ENCODE measurements around the gene ASPG. TPM values are rescaled to one million over a fixed set of nuclear protein-coding genes. Genes with fewer than 3 reads are reported as not detected.

ASPG gene
- total RNA-seq, 3 donors from 2014 or later (not counting 1 experiment from before 2014, with no cell fraction given), result not detected

DNA sequence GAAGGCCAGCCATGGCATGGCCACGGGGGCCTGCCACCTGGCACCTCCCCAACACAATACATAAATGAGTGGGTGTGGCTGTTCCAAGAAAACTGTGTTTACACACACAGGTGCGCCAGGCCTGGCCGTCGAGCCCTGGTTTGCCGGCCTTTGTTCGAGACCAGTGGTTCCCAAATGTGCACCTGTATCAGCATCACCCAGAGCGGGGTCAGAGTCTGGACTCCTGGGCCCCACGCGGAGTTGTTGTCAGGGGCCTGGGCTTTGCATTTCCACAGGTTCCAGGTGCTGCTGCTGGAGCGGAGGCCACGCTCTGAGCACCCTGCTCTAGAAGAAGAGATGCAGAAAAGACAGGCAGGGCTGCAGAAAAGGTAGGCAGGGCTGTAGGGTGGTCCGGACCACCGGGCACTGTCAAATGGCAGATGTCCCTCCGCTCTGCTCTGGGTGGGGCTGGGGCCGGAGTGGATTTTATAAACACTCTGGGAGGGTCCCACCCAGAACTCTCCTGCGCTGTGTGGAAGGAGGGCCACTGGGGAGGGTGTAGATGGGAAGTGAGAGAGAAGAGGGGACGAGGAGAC lies 4.2 kb upstream of the ASPG start:
- ATAC-seq, result no peak
- no peak overlapping the region for H3K27ac ChIP-seq (ENCODE audit: low read length)

DNA sequence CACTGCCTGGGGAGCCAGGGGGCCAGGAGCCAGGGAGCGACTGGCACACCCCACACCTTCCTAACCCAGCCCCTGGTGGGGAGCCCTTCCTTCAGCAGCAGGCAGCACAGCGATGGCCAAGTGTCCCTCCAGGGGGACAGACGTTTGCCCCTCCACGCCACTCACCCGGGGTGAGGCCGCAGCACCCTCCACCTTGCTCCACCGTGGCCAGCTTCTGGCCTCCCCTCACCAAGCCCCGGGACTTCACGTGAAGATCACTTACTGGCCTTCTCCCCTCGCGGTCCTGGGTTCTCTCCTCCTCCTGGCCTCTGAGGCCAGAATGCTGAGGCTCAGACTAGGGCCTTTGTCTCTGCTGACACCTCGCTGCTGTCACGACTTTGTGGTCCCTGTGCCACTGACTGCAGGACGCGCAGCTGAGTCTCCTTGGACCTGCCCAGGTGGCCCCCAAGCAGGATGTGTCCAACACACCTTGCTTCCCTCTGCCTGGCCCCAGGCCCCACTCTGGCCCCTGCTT lies 3.5 kb upstream of the ASPG start:
- no peaks in the 10 kb centered on the region for H3K9me3 ChIP-seq (ENCODE audit: control insufficient read depth, insufficient read depth, low read length)
- Mint-ChIP-seq H3K4me1 (peaks cover 9 to 16% of the 10 kb centered on the region in 2 donors), H3K36me3 (no peaks in the 10 kb centered on the region), H3K27ac (no peak overlapping the region), H3K4me3 (no peak overlapping the region), H3K27me3 (ENCODE audit: low read depth in 2 of 2) (peaks cover 0 to 10% of the 10 kb centered on the region in 2 donors), H3K9me3 (no peaks in the 10 kb centered on the region)
- H3K27me3 ChIP-seq (ENCODE audit: control insufficient read depth, insufficient read depth, low read length), result no peaks in the 10 kb centered on the region
- WGBS (ENCODE audit: insufficient coverage), result 91% methylated on average over 15 of the region's 15 CpGs
- ATAC-seq, result no peak
- intact Hi-C loops (cut with micrococcal nuclease), result no loop called here
- no peak overlapping the region for H3K27ac ChIP-seq (ENCODE audit: low read length)
- H3K36me3 ChIP-seq (ENCODE audit: control insufficient read depth, insufficient read depth, low read length), result no peaks in the 10 kb centered on the region
- H3K4me1 ChIP-seq (ENCODE audit: control insufficient read depth, insufficient read depth, low read length), result peaks cover 11% of the 10 kb centered on the region
- H3K4me3 ChIP-seq (ENCODE audit: low read length), result no peak overlapping the region
- TF ChIP-seq, protein P1, sequence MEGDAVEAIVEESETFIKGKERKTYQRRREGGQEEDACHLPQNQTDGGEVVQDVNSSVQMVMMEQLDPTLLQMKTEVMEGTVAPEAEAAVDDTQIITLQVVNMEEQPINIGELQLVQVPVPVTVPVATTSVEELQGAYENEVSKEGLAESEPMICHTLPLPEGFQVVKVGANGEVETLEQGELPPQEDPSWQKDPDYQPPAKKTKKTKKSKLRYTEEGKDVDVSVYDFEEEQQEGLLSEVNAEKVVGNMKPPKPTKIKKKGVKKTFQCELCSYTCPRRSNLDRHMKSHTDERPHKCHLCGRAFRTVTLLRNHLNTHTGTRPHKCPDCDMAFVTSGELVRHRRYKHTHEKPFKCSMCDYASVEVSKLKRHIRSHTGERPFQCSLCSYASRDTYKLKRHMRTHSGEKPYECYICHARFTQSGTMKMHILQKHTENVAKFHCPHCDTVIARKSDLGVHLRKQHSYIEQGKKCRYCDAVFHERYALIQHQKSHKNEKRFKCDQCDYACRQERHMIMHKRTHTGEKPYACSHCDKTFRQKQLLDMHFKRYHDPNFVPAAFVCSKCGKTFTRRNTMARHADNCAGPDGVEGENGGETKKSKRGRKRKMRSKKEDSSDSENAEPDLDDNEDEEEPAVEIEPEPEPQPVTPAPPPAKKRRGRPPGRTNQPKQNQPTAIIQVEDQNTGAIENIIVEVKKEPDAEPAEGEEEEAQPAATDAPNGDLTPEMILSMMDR (IDR thresholded peaks at IDR 0.05), result no peak
- DNase-seq, result no peak

More for the DNA sequence above, 4.2 kb upstream of the ASPG start:
- Mint-ChIP-seq H3K27me3 (ENCODE audit: low read depth in 2 of 2) (peaks cover 0 to 10% of the 10 kb centered on the region in 2 donors), H3K9me3 (no peaks in the 10 kb centered on the region), H3K4me3 (no peak overlapping the region), H3K36me3 (no peaks in the 10 kb centered on the region), H3K4me1 (peaks cover 9 to 16% of the 10 kb centered on the region in 2 donors), H3K27ac (no peak overlapping the region)
- H3K9me3 ChIP-seq (ENCODE audit: control insufficient read depth, insufficient read depth, low read length), result no peaks in the 10 kb centered on the region
- no peak overlapping the region for H3K4me3 ChIP-seq (ENCODE audit: low read length)
- H3K27me3 ChIP-seq (ENCODE audit: control insufficient read depth, insufficient read depth, low read length), result no peaks in the 10 kb centered on the region
- WGBS (ENCODE audit: insufficient coverage), result 89% methylated on average over 17 of the region's 17 CpGs
- no peaks in the 10 kb centered on the region for H3K36me3 ChIP-seq (ENCODE audit: control insufficient read depth, insufficient read depth, low read length)
- no peak for DNase-seq
- intact Hi-C loops (cut with micrococcal nuclease), result no loop called here
- TF ChIP-seq, protein P1 (IDR thresholded peaks at IDR 0.05), result no peak
- H3K4me1 ChIP-seq (ENCODE audit: control insufficient read depth, insufficient read depth, low read length), result peaks cover 11% of the 10 kb centered on the region

DNA sequence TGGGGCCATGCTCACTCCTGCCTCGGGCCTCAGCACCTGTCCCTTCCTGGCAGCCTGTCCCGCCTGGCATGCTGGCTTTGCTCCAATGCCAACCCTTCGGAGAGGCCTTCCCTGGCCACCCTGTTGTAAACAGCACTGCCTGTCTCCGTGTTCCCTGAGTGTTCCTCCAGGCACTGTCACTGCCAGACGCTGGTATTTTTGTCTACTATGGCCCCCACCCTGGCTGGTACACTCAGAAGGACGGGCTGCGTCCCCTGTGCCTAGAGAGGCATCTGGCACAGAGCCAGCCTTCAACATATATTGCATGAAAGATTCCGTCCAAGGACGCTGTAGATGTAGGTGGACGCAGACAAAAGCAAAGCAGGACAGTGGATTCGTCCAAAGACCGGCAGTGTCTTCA lies 2.7 kb upstream of the ASPG start:
- no peaks in the 10 kb centered on the region for H3K27me3 ChIP-seq (ENCODE audit: control insufficient read depth, insufficient read depth, low read length)
- intact Hi-C loops (cut with micrococcal nuclease), result no loop called here
- DNase-seq (no peak), ATAC-seq (no peak)
- H3K27ac ChIP-seq (ENCODE audit: low read length), result no peak overlapping the region
- no peak overlapping the region for H3K4me3 ChIP-seq (ENCODE audit: low read length)
- peaks cover 7 to 13% of the 10 kb centered on the region in 2 donors for H3K4me1 Mint-ChIP-seq
- no peaks in the 10 kb centered on the region for H3K36me3 ChIP-seq (ENCODE audit: control insufficient read depth, insufficient read depth, low read length)
- H3K4me1 ChIP-seq (ENCODE audit: control insufficient read depth, insufficient read depth, low read length), result peaks cover 11% of the 10 kb centered on the region
- H3K4me3 Mint-ChIP-seq, result no peak overlapping the region
- H3K9me3 ChIP-seq (ENCODE audit: control insufficient read depth, insufficient read depth, low read length), result no peaks in the 10 kb centered on the region
- H3K27me3 Mint-ChIP-seq (ENCODE audit: low read depth in 2 of 2), result peaks cover 0 to 9% of the 10 kb centered on the region in 2 donors
- WGBS (ENCODE audit: insufficient coverage), result 79% methylated on average over 12 of the region's 12 CpGs
- H3K9me3 Mint-ChIP-seq, result no peaks in the 10 kb centered on the region
- no peak overlapping the region for H3K27ac Mint-ChIP-seq
- TF ChIP-seq, protein P1 (IDR thresholded peaks at IDR 0.05), result no peak
- H3K36me3 Mint-ChIP-seq, result no peaks in the 10 kb centered on the region
